A549 (cell line): ENCODE measurements around the gene TMEM40.

ENCODE experiments used
- BHLHE40 ChIP-seq: IDR thresholded peaks from 2 replicates; pipeline ENCODE4 v1.6.1; 2012; ENCODE audit warnings: low read depth, low read length, inconsistent platforms
- CBX8 ChIP-seq: fragments of 200-600 bp; sonication (generic); IDR thresholded peaks from 2 replicates; pipeline ENCODE4 v1.6.1; 2016
- CHD4 ChIP-seq: fragments of 200-600 bp; sonication (generic); IDR thresholded peaks from 2 replicates; pipeline ENCODE4 v1.6.1; 2016; ENCODE audit warnings: antibody characterized with exemption, mild to moderate bottlenecking, borderline replicate concordance
- CTCF ChIP-seq: fragments of >200 bp; sonication (Bioruptor Twin); formaldehyde crosslinking; IDR thresholded peaks from 3 replicates; pipeline ENCODE4 v1.5.1; 2016
- EP300 ChIP-seq, 2 experiments: fragments of >200 bp; sonication (Bioruptor Twin); formaldehyde crosslinking; IDR thresholded peaks; 2 replicates in 1 of 2; 3 replicates in 1 of 2; pipeline ENCODE4 v1.6.1; 2016 to 2017
- MAX ChIP-seq: IDR thresholded peaks from 2 replicates; pipeline ENCODE4 v1.6.1; 2012
- NFE2L2 ChIP-seq: fragments of 150-350 bp; conservative IDR thresholded peaks from 2 replicates; pipeline ENCODE4 v1.6.1; 2014; ENCODE audit warnings: low read length
- POLR2A ChIP-seq: IDR thresholded peaks from 2 replicates; pipeline ENCODE4 v1.6.1; 2012; ENCODE audit warnings: mild to moderate bottlenecking, low read length
- POLR2AphosphoS2 ChIP-seq: conservative IDR thresholded peaks from 2 replicates; pipeline ENCODE4 v1.6.1; 2012; ENCODE audit warnings: low read length, improper control_type of control experiment, inconsistent platforms
- RAD21 ChIP-seq, 2 experiments: fragments of >200 bp in 1 of 2; sonication (Bioruptor Twin) in 1 of 2; formaldehyde crosslinking in 1 of 2; IDR thresholded peaks in 1 of 2; conservative IDR thresholded peaks in 1 of 2; 2 replicates in 1 of 2; 3 replicates in 1 of 2; pipeline ENCODE4 v1.6.1; 2012 to 2018; ENCODE audit warnings: inconsistent platforms in 1 of 2
- RFX5 ChIP-seq: fragments of 450-650 bp; IDR thresholded peaks from 2 replicates; pipeline ENCODE4 v1.7.1; 2014; ENCODE audit warnings: antibody characterized with exemption, mild to moderate bottlenecking, moderate library complexity
- ZFP36 ChIP-seq: fragments of 450-650 bp; IDR thresholded peaks from 2 replicates; pipeline ENCODE4 v1.6.1; 2014; ENCODE audit warnings: borderline replicate concordance; ENCODE audit not compliant: partially characterized antibody

- no peak for TF ChIP-seq CTCF
- no peak for TF ChIP-seq POLR2AphosphoS2
- TF ChIP-seq ZFP36, result no peak
- no peak for TF ChIP-seq EP300 (IDR thresholded peaks at IDR 0.05)
- no peak for TF ChIP-seq CHD4
- no peak for TF ChIP-seq POLR2A
- no peak for TF ChIP-seq NFE2L2
- TF ChIP-seq MAX, result no peak
- no peak for TF ChIP-seq RAD21 (conservative IDR thresholded peaks at IDR 0.05 in 1 of 2, IDR thresholded peaks at IDR 0.05 in 1 of 2)
- TF ChIP-seq CBX8, result no peak
- no peak for TF ChIP-seq RFX5
- no peak for TF ChIP-seq BHLHE40
Observed at GRCh38 chr3:12773030-12773709, 14.1 kb upstream of the TMEM40 start.
